Lung (tissue), 12 donors: ENCODE data around the gene FANCE. TPM values are rescaled to one million over a fixed set of nuclear protein-coding genes. Genes with fewer than 3 reads are reported as not detected.

ENCODE experiments used
- ATAC-seq: fragments of 200-7000 bp; cut with Tn5 transposase; one replicate; pipeline ENCODE4 v1.9.1; 2020; ENCODE audit warnings: moderate number of reproducible peaks; ENCODE audit not compliant: insufficient read depth, low FRiP score
- DNase-seq, 3 donors: peaks; one replicate each; pipeline ENCODE4 v3.0.0-alpha.2; 2013 to 2017
- H3K27ac ChIP-seq, 2 donors: one replicate each; pipeline ENCODE4 v1.5.1; 2013; ENCODE audit warnings: mild to moderate bottlenecking in 2 of 2, moderate library complexity in 2 of 2, control low read depth in 1 of 2, inconsistent platforms in 1 of 2, low read depth in 1 of 2, low read length in 1 of 2
- H3K27me3 ChIP-seq, 3 donors: one replicate each; pipeline ENCODE4 v1.5.1; 2013; ENCODE audit warnings: low read length in 2 of 3; ENCODE audit not compliant: control insufficient read depth in 3 of 3, insufficient read depth in 3 of 3
- H3K36me3 ChIP-seq, 4 donors: one replicate each; pipeline ENCODE4 v1.5.1; 2013; ENCODE audit warnings: low read length in 4 of 4, mild to moderate bottlenecking in 1 of 4, moderate library complexity in 1 of 4; ENCODE audit not compliant: control insufficient read depth in 4 of 4, insufficient read depth in 4 of 4
- H3K4me1 ChIP-seq, 5 donors: one replicate each; pipeline ENCODE4 v1.5.1; 2013; ENCODE audit warnings: low read length in 5 of 5, mild to moderate bottlenecking in 2 of 5, moderate library complexity in 1 of 5; ENCODE audit not compliant: control insufficient read depth in 5 of 5, insufficient read depth in 5 of 5
- H3K4me3 ChIP-seq: one replicate; pipeline ENCODE4 v1.5.1; 2013; ENCODE audit warnings: mild to moderate bottlenecking, control low read depth, moderate library complexity
- H3K9ac ChIP-seq, 2 donors: one replicate each; pipeline ENCODE4 v1.5.1; 2013; ENCODE audit warnings: low read length in 2 of 2, control low read depth in 1 of 2; ENCODE audit not compliant: insufficient read depth in 1 of 2
- H3K9me3 ChIP-seq, 4 donors: one replicate each; pipeline ENCODE4 v1.5.1; 2013; ENCODE audit warnings: low read length in 3 of 4, mild to moderate bottlenecking in 1 of 4, moderate library complexity in 1 of 4; ENCODE audit not compliant: control insufficient read depth in 4 of 4, insufficient read depth in 3 of 4
- WGBS, 2 donors: extraction: QIAGEN DNeasy Blood & Tissue Kit; methylation state at CpG; one replicate each; pipeline ENCODE4 v1.1.7; 2013; 5-methylcytosine and 5-hydroxymethylcytosine counted together
- polyA plus RNA-seq, 2 donors: library from polyadenylated mRNA; stranded (reverse); fragments of 200-250 nt; gene quantifications; one replicate each; pipeline ENCODE4 v1.2.1, GENCODE V29; 2013
- total RNA-seq, 2 donors: library from RNA; depleted of rRNA in 1 of 2; stranded (reverse); fragments of >200 nt in 1 of 2; gene quantifications; one replicate each; pipeline ENCODE4 v1.2.1, GENCODE V29; 2014 to 2021
- TF ChIP-seq, protein P1 (sequence below): IDR thresholded peaks from 2 replicates; pipeline ENCODE4 v1.5.1; 2012; ENCODE audit warnings: mild to moderate bottlenecking; ENCODE audit errors: control extremely low read depth, extremely low read depth
- donor health status: control.
- donor health status: control.
- donor health status: Bipolar disorder and iron deficiency.
- donor health status: healthy.
- donor health status: DM: yes; HTN: yes; CAD: no.

Gene FANCE
- total and polyA plus RNA-seq, 4 donors, result 3.1 to 7.3 (median 6.3) TPM

DNA sequence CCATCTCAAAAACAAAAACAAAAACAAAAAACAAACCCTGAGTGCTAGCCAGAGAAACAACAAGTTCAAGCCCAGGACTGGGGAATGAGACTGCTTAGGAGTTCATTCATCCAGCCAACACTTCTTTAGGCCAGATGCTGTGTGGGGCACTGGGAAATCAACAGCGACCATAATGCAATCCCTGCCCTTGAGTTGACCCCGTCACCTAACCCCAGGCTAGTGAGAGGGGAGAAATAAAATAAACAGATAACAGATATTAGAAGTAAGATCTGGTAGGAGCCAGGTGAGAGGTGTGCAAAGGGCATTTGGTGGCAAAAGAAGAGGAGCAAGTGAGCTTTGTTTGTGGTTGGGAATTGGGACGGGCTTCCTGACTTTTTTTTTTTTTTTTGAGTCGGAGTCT, 11.2 kb downstream of the FANCE start:
- DNase-seq, result no peak
- H3K27ac ChIP-seq, result no peak overlapping the region
- H3K4me1 ChIP-seq, result peaks cover 0 to under 1% (median 0%) of the 10 kb centered on the region in 5 donors
- no peaks in the 10 kb centered on the region for H3K27me3 ChIP-seq
- H3K36me3 ChIP-seq, result peaks cover 0 to 24% (median 14%) of the 10 kb centered on the region in 4 donors
- no peak overlapping the region for H3K9ac ChIP-seq
- ATAC-seq, result no peak
- H3K9me3 ChIP-seq, result no peaks in the 10 kb centered on the region
- TF ChIP-seq, protein P1, sequence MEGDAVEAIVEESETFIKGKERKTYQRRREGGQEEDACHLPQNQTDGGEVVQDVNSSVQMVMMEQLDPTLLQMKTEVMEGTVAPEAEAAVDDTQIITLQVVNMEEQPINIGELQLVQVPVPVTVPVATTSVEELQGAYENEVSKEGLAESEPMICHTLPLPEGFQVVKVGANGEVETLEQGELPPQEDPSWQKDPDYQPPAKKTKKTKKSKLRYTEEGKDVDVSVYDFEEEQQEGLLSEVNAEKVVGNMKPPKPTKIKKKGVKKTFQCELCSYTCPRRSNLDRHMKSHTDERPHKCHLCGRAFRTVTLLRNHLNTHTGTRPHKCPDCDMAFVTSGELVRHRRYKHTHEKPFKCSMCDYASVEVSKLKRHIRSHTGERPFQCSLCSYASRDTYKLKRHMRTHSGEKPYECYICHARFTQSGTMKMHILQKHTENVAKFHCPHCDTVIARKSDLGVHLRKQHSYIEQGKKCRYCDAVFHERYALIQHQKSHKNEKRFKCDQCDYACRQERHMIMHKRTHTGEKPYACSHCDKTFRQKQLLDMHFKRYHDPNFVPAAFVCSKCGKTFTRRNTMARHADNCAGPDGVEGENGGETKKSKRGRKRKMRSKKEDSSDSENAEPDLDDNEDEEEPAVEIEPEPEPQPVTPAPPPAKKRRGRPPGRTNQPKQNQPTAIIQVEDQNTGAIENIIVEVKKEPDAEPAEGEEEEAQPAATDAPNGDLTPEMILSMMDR, result no peak
- WGBS, 2 donors, result 89 to 95% methylated on average over 4 of the region's 4 CpGs
- H3K4me3 ChIP-seq, result no peak overlapping the region

DNA sequence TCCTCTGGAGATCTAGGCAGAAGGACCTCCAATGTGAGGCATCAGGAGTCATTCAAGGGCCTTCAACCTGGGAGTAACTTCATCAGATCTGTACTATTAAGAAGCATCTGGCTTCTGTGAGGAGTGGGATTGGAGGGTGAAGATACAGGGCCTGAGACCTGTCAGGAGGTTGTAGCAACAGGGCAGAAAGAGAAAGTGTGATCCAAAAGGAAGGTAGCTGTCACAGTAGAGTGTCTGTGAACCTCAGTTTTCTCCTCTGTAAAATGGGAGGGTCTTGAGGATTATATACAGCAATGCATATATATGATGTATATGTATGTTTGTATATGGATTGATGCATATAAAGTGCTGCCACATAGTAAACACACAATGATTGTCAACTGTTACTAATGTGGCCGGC, 13.5 kb downstream of the FANCE start:
- H3K4me1 ChIP-seq, result peaks cover 0 to 15% (median 9%) of the 10 kb centered on the region in 5 donors
- no peak for ATAC-seq
- no peaks in the 10 kb centered on the region for H3K27me3 ChIP-seq
- WGBS, 2 donors, result 95 to 98% methylated on average over 1 of the region's 1 CpG
- no peak overlapping the region for H3K9ac ChIP-seq
- H3K36me3 ChIP-seq, result peaks cover 0 to 36% (median 10%) of the 10 kb centered on the region in 4 donors
- DNase-seq, result no peak
- TF ChIP-seq, protein P1, result no peak
- H3K4me3 ChIP-seq, result no peak overlapping the region
- no peaks in the 10 kb centered on the region for H3K9me3 ChIP-seq
- no peak overlapping the region for H3K27ac ChIP-seq

DNA sequence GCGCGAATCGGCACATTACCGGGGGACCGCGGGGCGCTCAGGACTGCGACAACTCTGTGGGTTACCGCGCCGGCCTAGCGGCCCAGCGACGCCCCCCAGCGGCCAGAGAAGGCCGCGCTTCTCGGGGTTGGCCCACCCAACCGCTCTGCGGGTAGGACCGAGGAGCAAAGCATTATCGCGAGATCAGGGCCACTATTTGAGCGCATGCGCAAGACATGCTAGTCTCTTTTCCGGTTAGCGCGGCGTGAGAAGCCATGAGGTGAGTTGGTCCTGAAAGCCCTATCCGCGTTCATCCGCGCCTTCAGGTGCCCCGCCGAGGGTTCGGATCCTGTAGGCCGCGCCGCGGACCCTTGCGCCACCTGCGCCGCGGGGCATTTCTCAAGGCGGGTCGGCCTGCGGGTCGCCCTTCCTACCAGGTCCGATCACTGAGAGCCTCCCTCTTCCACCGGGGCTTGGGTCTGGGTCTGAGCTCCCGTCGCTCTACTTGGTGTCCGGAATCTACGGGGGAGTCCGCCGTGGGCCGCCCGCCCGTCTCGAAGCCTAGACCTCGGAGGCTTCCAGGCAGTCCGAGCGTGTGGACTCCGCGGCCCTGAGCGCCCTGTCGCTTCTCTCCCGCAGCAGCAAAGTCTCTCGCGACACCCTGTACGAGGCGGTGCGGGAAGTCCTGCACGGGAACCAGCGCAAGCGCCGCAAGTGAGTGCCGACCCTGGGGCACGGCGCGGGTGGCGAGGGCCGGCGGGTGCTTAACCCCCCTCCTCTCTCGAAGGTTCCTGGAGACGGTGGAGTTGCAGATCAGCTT, 16.2 kb downstream of the FANCE start, which contains the start of gene RPL10A:
TSS of gene RPL10A (plus strand) at position 221 of the 799 bp plus-strand sequence. CDS start at position 255, 34 bp downstream.
- no peaks in the 10 kb centered on the region for H3K27me3 ChIP-seq
- WGBS, 2 donors, result 0% methylated on average over 85 to 86 of the region's 86 CpGs
- TF ChIP-seq, protein P1, result peak; percentile 91
- H3K9me3 ChIP-seq, result no peaks in the 10 kb centered on the region
- H3K36me3 ChIP-seq, result peaks cover 0 to 39% (median 21%) of the 10 kb centered on the region in 4 donors
- H3K9ac ChIP-seq, result peak within 1 kb of the TSS; percentile 87 to 91
- H3K4me3 ChIP-seq, result peak within 1 kb of the TSS; percentile 86
- peak within 1 kb of the TSS; percentile 71 to 94 for H3K27ac ChIP-seq
- H3K4me1 ChIP-seq, result peaks cover 0 to 16% (median 9%) of the 10 kb centered on the region in 5 donors
- ATAC-seq (peak; percentile 94), DNase-seq (peak; percentile 97 to 99 (median 98))
